Loucy (cell line): Measurements from ENCODE around the gene UPK1B.

Experiments
- H2AFZ ChIP-seq: fragments of 200-600 bp; sonication (generic); 2 replicates; pipeline ENCODE4 v1.6.0; 2016; ENCODE audit warnings: antibody characterized with exemption, mild to moderate bottlenecking, low read length, moderate library complexity
- H3F3A ChIP-seq: fragments of 200-600 bp; 2 replicates; pipeline ENCODE4 v1.6.0; 2016; ENCODE audit warnings: antibody characterized with exemption, low read depth, mild to moderate bottlenecking
- H3K27me3 ChIP-seq: fragments of 200-600 bp; sonication (generic); 2 replicates; pipeline ENCODE4 v1.6.1; 2014; ENCODE audit warnings: low read length, mild to moderate bottlenecking; ENCODE audit not compliant: insufficient read depth, poor library complexity, severe bottlenecking
- H3K36me3 ChIP-seq: fragments of 200-600 bp; sonication (generic); 2 replicates; pipeline ENCODE4 v1.6.1; 2016; ENCODE audit warnings: low read length; ENCODE audit not compliant: insufficient read depth
- H3K4me1 ChIP-seq: fragments of 200-600 bp; sonication (generic); 2 replicates; pipeline ENCODE4 v1.5.1; 2014; ENCODE audit warnings: low read length, mild to moderate bottlenecking; ENCODE audit not compliant: insufficient read depth, poor library complexity, severe bottlenecking
- H3K4me2 ChIP-seq: fragments of 200-600 bp; sonication (generic); 2 replicates; pipeline ENCODE4 v1.6.0; 2014; ENCODE audit warnings: antibody characterized with exemption, low read length, low read depth, mild to moderate bottlenecking; ENCODE audit not compliant: poor library complexity, severe bottlenecking
- H3K4me3 ChIP-seq: fragments of 200-600 bp; sonication (generic); 2 replicates; pipeline ENCODE4 v1.5.1; 2014; ENCODE audit warnings: low read length, mild to moderate bottlenecking, mixed read lengths; ENCODE audit not compliant: poor library complexity, severe bottlenecking
- H3K79me2 ChIP-seq: fragments of 200-600 bp; sonication (generic); 2 replicates; pipeline ENCODE4 v1.6.1; 2014; ENCODE audit warnings: low read length; ENCODE audit not compliant: insufficient read depth
- H3K9ac ChIP-seq: fragments of 200-600 bp; sonication (generic); 2 replicates; pipeline ENCODE4 v1.6.0; 2014; ENCODE audit warnings: mild to moderate bottlenecking, low read depth, low read length, moderate library complexity; ENCODE audit not compliant: poor library complexity, severe bottlenecking
- H3K9me2 ChIP-seq: fragments of 200-600 bp; sonication (generic); replicated peaks from 2 replicates; pipeline ENCODE4 v1.6.1; 2016; ENCODE audit warnings: low read depth, low read length, mixed read lengths
- H3K9me3 ChIP-seq: fragments of 200-600 bp; sonication (generic); 2 replicates; pipeline ENCODE4 v1.6.1; 2014; ENCODE audit warnings: mild to moderate bottlenecking, antibody characterized with exemption, low read length, low read depth; ENCODE audit not compliant: insufficient read depth
- H4K20me1 ChIP-seq: fragments of 200-600 bp; sonication (generic); 2 replicates; pipeline ENCODE4 v1.6.0; 2014; ENCODE audit warnings: antibody characterized with exemption, low read length, mild to moderate bottlenecking; ENCODE audit not compliant: insufficient read depth, poor library complexity, severe bottlenecking
- EZH2phosphoT487 ChIP-seq: fragments of 200-600 bp; IDR thresholded peaks from 2 replicates; pipeline ENCODE4 v1.6.1; 2018; ENCODE audit warnings: antibody characterized with exemption, mild to moderate bottlenecking, moderate library complexity, borderline replicate concordance
- TF ChIP-seq, protein P1 (sequence below): fragments of 200-600 bp; sonication (generic); conservative IDR thresholded peaks from 2 replicates; pipeline ENCODE4 v1.5.1; 2014; ENCODE audit warnings: mild to moderate bottlenecking, antibody characterized with exemption, low read length

The UPK1B gene

GRCh38 chr3:119237299-119237698, 63.9 kb downstream of the UPK1B start:
- H3K9me3 ChIP-seq = no peaks in the 10 kb centered on the region
- peaks cover 48% of the 10 kb centered on the region for H3K4me1 ChIP-seq
- peaks cover 4% of the 10 kb centered on the region; the same call in 1 of the 2 replicates for H3F3A ChIP-seq
- peaks cover 8% of the 10 kb centered on the region; the same call in 1 of the 2 replicates for H3K36me3 ChIP-seq
- no peak overlapping the region for H2AFZ ChIP-seq
- no peaks in the 10 kb centered on the region for H3K9me2 ChIP-seq
- no peak for TF ChIP-seq EZH2phosphoT487
- TF ChIP-seq, protein P1, sequence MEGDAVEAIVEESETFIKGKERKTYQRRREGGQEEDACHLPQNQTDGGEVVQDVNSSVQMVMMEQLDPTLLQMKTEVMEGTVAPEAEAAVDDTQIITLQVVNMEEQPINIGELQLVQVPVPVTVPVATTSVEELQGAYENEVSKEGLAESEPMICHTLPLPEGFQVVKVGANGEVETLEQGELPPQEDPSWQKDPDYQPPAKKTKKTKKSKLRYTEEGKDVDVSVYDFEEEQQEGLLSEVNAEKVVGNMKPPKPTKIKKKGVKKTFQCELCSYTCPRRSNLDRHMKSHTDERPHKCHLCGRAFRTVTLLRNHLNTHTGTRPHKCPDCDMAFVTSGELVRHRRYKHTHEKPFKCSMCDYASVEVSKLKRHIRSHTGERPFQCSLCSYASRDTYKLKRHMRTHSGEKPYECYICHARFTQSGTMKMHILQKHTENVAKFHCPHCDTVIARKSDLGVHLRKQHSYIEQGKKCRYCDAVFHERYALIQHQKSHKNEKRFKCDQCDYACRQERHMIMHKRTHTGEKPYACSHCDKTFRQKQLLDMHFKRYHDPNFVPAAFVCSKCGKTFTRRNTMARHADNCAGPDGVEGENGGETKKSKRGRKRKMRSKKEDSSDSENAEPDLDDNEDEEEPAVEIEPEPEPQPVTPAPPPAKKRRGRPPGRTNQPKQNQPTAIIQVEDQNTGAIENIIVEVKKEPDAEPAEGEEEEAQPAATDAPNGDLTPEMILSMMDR = no peak
- H3K9ac ChIP-seq = no peak overlapping the region
- H4K20me1 ChIP-seq = peaks cover 13% of the 10 kb centered on the region
- H3K4me3 ChIP-seq = no peak overlapping the region
- H3K4me2 ChIP-seq = peak overlapping the region; percentile 23
- H3K27me3 ChIP-seq = no peaks in the 10 kb centered on the region
- H3K79me2 ChIP-seq = peaks cover 43% of the 10 kb centered on the region; the same call in 1 of the 2 replicates

DNA sequence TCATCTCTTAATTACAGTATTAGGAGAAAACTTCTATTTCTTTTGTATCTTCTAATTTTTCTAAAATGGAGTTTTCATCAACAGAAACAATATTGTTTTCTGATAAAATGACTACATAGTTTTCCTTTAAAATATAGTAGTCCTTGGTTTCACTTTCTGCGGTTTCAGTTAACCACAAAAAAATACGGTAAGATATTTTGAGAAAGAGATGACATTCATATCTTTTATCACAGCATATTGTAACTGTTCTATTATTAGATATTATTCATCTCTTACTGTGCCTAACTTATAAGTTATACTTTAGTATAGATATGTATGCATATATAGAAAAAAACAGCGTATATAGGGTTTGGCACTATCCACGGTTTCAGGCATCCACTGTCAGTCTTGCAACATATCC, 65.0 kb downstream of the UPK1B start:
- no peak overlapping the region for H3K9ac ChIP-seq

GRCh38 chr3:119239206-119239820, 65.9 kb downstream of the UPK1B start:
- peaks cover 13% of the 10 kb centered on the region for H4K20me1 ChIP-seq
- no peak overlapping the region for H2AFZ ChIP-seq
- H3K4me2 ChIP-seq = peak overlapping the region; percentile 95
- H3K27me3 ChIP-seq = no peaks in the 10 kb centered on the region
- H3K9me3 ChIP-seq = no peaks in the 10 kb centered on the region
- peak overlapping the region; percentile 77 for H3K9ac ChIP-seq
- H3K79me2 ChIP-seq = peaks cover 43% of the 10 kb centered on the region; the same call in 1 of the 2 replicates
- H3K36me3 ChIP-seq = 0 out of 2 replicates have a peak, but pooled peaks cover 5% of the 10 kb centered on the region
- H3K9me2 ChIP-seq = no peaks in the 10 kb centered on the region
- peak overlapping the region; percentile 98 for H3K4me3 ChIP-seq
- H3K4me1 ChIP-seq = peaks cover 46% of the 10 kb centered on the region
- TF ChIP-seq, protein P1 = no peak
- no peak for TF ChIP-seq EZH2phosphoT487
- H3F3A ChIP-seq = peaks cover 4% of the 10 kb centered on the region; the same call in 1 of the 2 replicates

More for the DNA sequence above, 65.0 kb downstream of the UPK1B start:
- Histone ChIP-seq H3F3A (peaks cover 4% of the 10 kb centered on the region; the same call in 1 of the 2 replicates), H3K9me3 (no peaks in the 10 kb centered on the region), H4K20me1 (peaks cover 13% of the 10 kb centered on the region), H3K9me2 (no peaks in the 10 kb centered on the region), H3K27me3 (no peaks in the 10 kb centered on the region), H2AFZ (no peak overlapping the region), H3K79me2 (peaks cover 43% of the 10 kb centered on the region; the same call in 1 of the 2 replicates), H3K4me1 (peaks cover 46% of the 10 kb centered on the region), H3K4me3 (peak overlapping the region; percentile 98), H3K4me2 (peak overlapping the region; percentile 95), H3K36me3 (peaks cover 7% of the 10 kb centered on the region; the same call in 1 of the 2 replicates)
- TF ChIP-seq EZH2phosphoT487 = no peak
- TF ChIP-seq, protein P1 = no peak
